Natural killer cell (primary cell): ENCODE data around the gene CD99L2. TPM values are rescaled to one million over a fixed set of nuclear protein-coding genes. Genes with fewer than 3 reads are reported as not detected.

Experiments
- ATAC-seq, 3 donors: fragments of 150-1000 bp in 2 of 3; fragments of 200-7000 bp in 1 of 3; cut with Tn5 transposase; 1 replicate in 1 of 3; 2 replicates in 2 of 3; pipeline ENCODE4 v1.10.0; 2021; ENCODE audit warnings: mild to moderate bottlenecking in 2 of 3, moderate library complexity in 2 of 3
- DNase-seq, 2 donors: peaks; one replicate each; pipeline versions ENCODE4 v3.0.0 to v3.0.0-alpha.2; 2013 to 2021; ENCODE audit warnings: mixed read lengths in 1 of 2
- H3K27ac ChIP-seq: one replicate; pipeline ENCODE4 v1.5.1; 2013; ENCODE audit warnings: mild to moderate bottlenecking, low read length
- H3K27me3 ChIP-seq: one replicate; pipeline ENCODE4 v1.6.1; 2013; ENCODE audit warnings: low read length; ENCODE audit not compliant: control insufficient read depth, insufficient read depth
- H3K36me3 ChIP-seq: one replicate; pipeline ENCODE4 v1.6.1; 2013; ENCODE audit warnings: low read length; ENCODE audit not compliant: control insufficient read depth, insufficient read depth
- H3K4me1 ChIP-seq: one replicate; pipeline ENCODE4 v1.6.1; 2013; ENCODE audit warnings: low read length; ENCODE audit not compliant: control insufficient read depth, insufficient read depth
- H3K4me3 ChIP-seq: one replicate; pipeline ENCODE4 v1.5.1; 2013; ENCODE audit warnings: low read length
- H3K9me3 ChIP-seq: one replicate; pipeline ENCODE4 v1.6.1; 2013; ENCODE audit warnings: low read length; ENCODE audit not compliant: control insufficient read depth, insufficient read depth
- H3K27ac Mint-ChIP-seq, 2 donors: one replicate each; pipeline ENCODE4 v1.8.0; 2022; ENCODE audit warnings: mild to moderate bottlenecking in 2 of 2, mixed read lengths in 2 of 2, moderate library complexity in 1 of 2
- H3K27me3 Mint-ChIP-seq, 2 donors: one replicate each; pipeline ENCODE4 v1.8.0; 2022; ENCODE audit warnings: low read depth in 2 of 2, mixed read lengths in 2 of 2
- H3K36me3 Mint-ChIP-seq: one replicate; pipeline ENCODE4 v1.8.0; 2022; ENCODE audit warnings: mixed read lengths
- H3K4me1 Mint-ChIP-seq, 2 donors: one replicate each; pipeline ENCODE4 v1.8.0; 2022; ENCODE audit warnings: mixed read lengths in 2 of 2
- H3K4me3 Mint-ChIP-seq: one replicate; pipeline ENCODE4 v1.8.0; 2022; ENCODE audit warnings: mild to moderate bottlenecking, moderate library complexity, mixed read lengths
- H3K9me3 Mint-ChIP-seq, 2 donors: one replicate each; pipeline ENCODE4 v1.8.0; 2022; ENCODE audit warnings: mixed read lengths in 2 of 2
- CTCF ChIP-seq: fragments of 200-600 bp; IDR thresholded peaks from one replicate; pipeline ENCODE4 v1.8.0; 2022; ENCODE audit warnings: antibody characterized with exemption
- WGBS: methylation state at CpG from one replicate; pipeline ENCODE4 v1.1.7; 2013; ENCODE audit warnings: missing lambda C conversion rate; ENCODE audit not compliant: insufficient coverage; 5-methylcytosine and 5-hydroxymethylcytosine counted together
- intact Hi-C: fragments of 100-400 bp; cut with micrococcal nuclease; formaldehyde crosslinking; loops from one replicate; pipeline ENCODE4 v1.14.2; 2022
- total RNA-seq, 4 donors: library from RNA; stranded (reverse); fragments of 120-200 nt in 1 of 4; gene quantifications; one replicate each; pipeline versions ENCODE4 v1.2.3 to v1.2.4, GENCODE V29; 2013 to 2022

The CD99L2 gene
- total RNA-seq, 3 donors from 2014 or later (not counting 1 experiment from before 2014, with no cell fraction given), result 13.1 to 18.0 (median 15.7) TPM

GRCh38 chrX:150941580-150941979 lies 43.1 kb upstream of the CD99L2 start:
- WGBS, result 44% methylated on average over 2 of the region's 2 CpGs
- Mint-ChIP-seq H3K27me3 (no peaks in the 10 kb centered on the region), H3K9me3 (no peaks in the 10 kb centered on the region), H3K4me3 (no peak overlapping the region), H3K27ac (no peak overlapping the region), H3K4me1 (no peaks in the 10 kb centered on the region), H3K36me3 (no peaks in the 10 kb centered on the region)
- Histone ChIP-seq H3K9me3 (no peaks in the 10 kb centered on the region), H3K27me3 (no peaks in the 10 kb centered on the region), H3K4me1 (no peaks in the 10 kb centered on the region), H3K36me3 (no peaks in the 10 kb centered on the region), H3K27ac (no peak overlapping the region), H3K4me3 (no peak overlapping the region)
- ATAC-seq (no peak), DNase-seq (no peak)
- intact Hi-C loops, result no loop called here
- no peak for TF ChIP-seq CTCF

- 95% methylated on average over 9 of the region's 9 CpGs for WGBS
- no peak overlapping the region for H3K27ac ChIP-seq
- no peaks in the 10 kb centered on the region for H3K4me1 ChIP-seq
- ATAC-seq (no peak), DNase-seq (no peak)
- no peaks in the 10 kb centered on the region for H3K9me3 ChIP-seq
- no peaks in the 10 kb centered on the region for H3K27me3 Mint-ChIP-seq
- H3K36me3 ChIP-seq, result no peaks in the 10 kb centered on the region
- intact Hi-C loops, result no loop called here
- H3K4me3 ChIP-seq, result no peak overlapping the region
- no peaks in the 10 kb centered on the region for H3K27me3 ChIP-seq
- H3K4me3 Mint-ChIP-seq, result no peak overlapping the region
- TF ChIP-seq CTCF, result no peak
- H3K9me3 Mint-ChIP-seq, result no peaks in the 10 kb centered on the region
- no peaks in the 10 kb centered on the region for H3K36me3 Mint-ChIP-seq
- H3K4me1 Mint-ChIP-seq, result no peaks in the 10 kb centered on the region
- H3K27ac Mint-ChIP-seq, result no peak overlapping the region
Measured at GRCh38 chrX:150940844-150941495, 42.5 kb upstream of the CD99L2 start.

GRCh38 chrX:150936556-150936955 lies 38.1 kb upstream of the CD99L2 start:
- Mint-ChIP-seq H3K4me1 (no peaks in the 10 kb centered on the region), H3K9me3 (no peaks in the 10 kb centered on the region), H3K27me3 (peaks cover 0 to 14% of the 10 kb centered on the region in 2 donors), H3K4me3 (no peak overlapping the region), H3K36me3 (no peaks in the 10 kb centered on the region), H3K27ac (no peak overlapping the region)
- Histone ChIP-seq H3K27me3 (no peaks in the 10 kb centered on the region), H3K9me3 (no peaks in the 10 kb centered on the region), H3K36me3 (no peaks in the 10 kb centered on the region), H3K4me1 (no peaks in the 10 kb centered on the region), H3K4me3 (no peak overlapping the region), H3K27ac (no peak overlapping the region)
- intact Hi-C loops, result no loop called here
- 61% methylated on average over 5 of the region's 6 CpGs for WGBS
- TF ChIP-seq CTCF, result no peak
- DNase-seq (no peak), ATAC-seq (no peak)

- no peaks in the 10 kb centered on the region for H3K9me3 Mint-ChIP-seq
- 82% methylated on average over 7 of the region's 7 CpGs for whole genome bisulfite sequencing
Measured at GRCh38 chrX:150935467-150935866, 37.0 kb upstream of the CD99L2 start.

More at GRCh38 chrX:150935467-150935866, 37.0 kb upstream of the CD99L2 start:
- TF ChIP-seq CTCF, result no peak
- H3K27ac Mint-ChIP-seq, result no peak overlapping the region
- DNase-seq, result no peak
- H3K27me3 ChIP-seq, result no peaks in the 10 kb centered on the region
- no peak overlapping the region for H3K27ac ChIP-seq
- H3K36me3 Mint-ChIP-seq, result no peaks in the 10 kb centered on the region
- no peaks in the 10 kb centered on the region for H3K9me3 ChIP-seq
- no peak for ATAC-seq
- H3K27me3 Mint-ChIP-seq, result peaks cover 0 to 14% of the 10 kb centered on the region in 2 donors
- no peak overlapping the region for H3K4me3 Mint-ChIP-seq
- no peaks in the 10 kb centered on the region for H3K4me1 Mint-ChIP-seq
- no peaks in the 10 kb centered on the region for H3K4me1 ChIP-seq
- no peaks in the 10 kb centered on the region for H3K36me3 ChIP-seq
- intact Hi-C loops, result no loop called here
- H3K4me3 ChIP-seq, result no peak overlapping the region
